HepG2 (cell line): ENCODE measurements around the gene ADAMTS4. TPM values are rescaled to one million over a fixed set of nuclear protein-coding genes. Genes with fewer than 3 reads are reported as not detected.
A peak's percentile ranks its signal among the peaks of the same experiment; 100 is the strongest.

Experiments
- ELF3 ChIP-seq: IDR thresholded peaks from 2 replicates; pipeline ENCODE4 v1.6.1; 2016; ENCODE audit warnings: missing genetic modification reagents, missing compliant biosample characterization
- ISX ChIP-seq: sonication (generic); formaldehyde crosslinking; conservative IDR thresholded peaks from 2 replicates; pipeline ENCODE4 v1.5.0; 2020; ENCODE audit warnings: missing genetic modification reagents
- JARID2 ChIP-seq: sonication (generic); formaldehyde crosslinking; IDR thresholded peaks from 2 replicates; pipeline ENCODE4 v1.8.1; 2023; ENCODE audit warnings: missing genetic modification reagents, inconsistent platforms; ENCODE audit not compliant: insufficient replicate concordance
- KDM6A ChIP-seq: IDR thresholded peaks from 2 replicates; pipeline ENCODE4 v1.6.1; 2016; ENCODE audit warnings: low read depth
- KLF6 ChIP-seq: IDR thresholded peaks from 2 replicates; pipeline ENCODE4 v1.8.0; 2016; ENCODE audit warnings: missing biosample characterization, missing genetic modification reagents
- MED8 ChIP-seq: sonication (generic); formaldehyde crosslinking; IDR thresholded peaks from 2 replicates; pipeline ENCODE4 v1.8.1; 2023; ENCODE audit warnings: mild to moderate bottlenecking, missing genetic modification reagents; ENCODE audit not compliant: insufficient replicate concordance
- MNT ChIP-seq: fragments of 450-650 bp; IDR thresholded peaks from 2 replicates; pipeline ENCODE4 v1.6.1; 2016
- NFRKB ChIP-seq: fragments of 450-650 bp; IDR thresholded peaks from 2 replicates; pipeline ENCODE4 v1.6.1; 2017
- SNAPC5 ChIP-seq: sonication (generic); formaldehyde crosslinking; IDR thresholded peaks from 2 replicates; pipeline ENCODE4 v1.8.1; 2023; ENCODE audit warnings: mild to moderate bottlenecking, missing genetic modification reagents, borderline replicate concordance
- SRSF1 ChIP-seq: fragments of 200-400 bp; formaldehyde crosslinking; optimal IDR thresholded peaks from 2 replicates; pipeline ENCODE3; 2017; ENCODE audit warnings: mild to moderate bottlenecking, low read depth, low read length, moderate library complexity
- ZFP90 ChIP-seq: sonication (generic); formaldehyde crosslinking; IDR thresholded peaks from 2 replicates; pipeline ENCODE4 v1.8.0; 2022; ENCODE audit warnings: missing genetic modification reagents, mild to moderate bottlenecking, inconsistent platforms, borderline replicate concordance
- ZNF224 ChIP-seq: sonication (generic); formaldehyde crosslinking; IDR thresholded peaks from 2 replicates; pipeline ENCODE4 v1.5.0; 2020; ENCODE audit warnings: mild to moderate bottlenecking, missing genetic modification reagents
- ZNF280B ChIP-seq: sonication (generic); formaldehyde crosslinking; IDR thresholded peaks from 2 replicates; pipeline ENCODE4 v1.5.0; 2020; ENCODE audit warnings: missing genetic modification reagents, mild to moderate bottlenecking, borderline replicate concordance
- ZNF687 ChIP-seq: sonication (generic); formaldehyde crosslinking; IDR thresholded peaks from 2 replicates; pipeline ENCODE4 v1.5.1; 2020; ENCODE audit warnings: mild to moderate bottlenecking, missing genetic modification reagents, moderate library complexity
- ZNF691 ChIP-seq: sonication (generic); formaldehyde crosslinking; IDR thresholded peaks from 2 replicates; pipeline ENCODE4 v1.4.0; 2020; ENCODE audit warnings: missing genetic modification reagents, low read depth, mild to moderate bottlenecking, borderline replicate concordance
- polyA plus RNA-seq, 8 experiments: library from polyadenylated mRNA; depleted of rRNA in 3 of 8; stranded (reverse) in 7 of 8; unstranded in 1 of 8; fragments of >200 nt; fragmentation: Illumina TruSeq in 4 of 8; extraction: Trizol in 4 of 8; gene quantifications; 2 replicates each; pipeline versions ENCODE4 v1.2.1 to v1.2.3, GENCODE V29; 2011 to 2016; ENCODE audit warnings: low read depth in 4 of 8, missing spikeins in 1 of 8, mixed read lengths in 1 of 8; ENCODE audit not compliant: insufficient read depth in 1 of 8
- total RNA-seq, 5 experiments: library from RNA; depleted of rRNA; stranded (reverse); fragments of >200 nt; fragmentation: Illumina TruSeq; extraction: Trizol; gene quantifications; 2 replicates each; pipeline ENCODE4 v1.2.3, GENCODE V29; 2016; ENCODE audit warnings: low read depth in 1 of 5
- TF ChIP-seq, protein P1 (sequence below): sonication (generic); formaldehyde crosslinking; IDR thresholded peaks from 2 replicates; pipeline ENCODE4 v1.4.0; 2020; ENCODE audit warnings: missing genetic modification reagents
- TF ChIP-seq, protein P2 (sequence below): IDR thresholded peaks from 2 replicates; pipeline ENCODE4 v1.6.1; 2016; ENCODE audit warnings: control low read depth

The ADAMTS4 gene
- total and polyA plus RNA-seq, 2 of the 13 experiments (the other 11 are each of a cell fraction or from before 2014, with no cell fraction given), result 0.51 to 1.7 TPM

GRCh38 chr1:161201836-161202712 is 3.2 kb upstream of the ADAMTS4 start, which contains the start of gene NDUFS2 (continued):
- TF ChIP-seq KDM6A (CRISPR knock-in tag) (no peak), KLF6 (no peak), ZNF691 (peak; percentile 51; the same call in 1 of the 2 replicates), ZNF224 (CRISPR knock-in tag) (peak; percentile 69; the same call in 1 of the 2 replicates), SRSF1 (no peak), JARID2 (no peak), MNT (no peak), ZNF687 (CRISPR knock-in tag) (peak; percentile 96), ISX (CRISPR knock-in tag) (no peak), SNAPC5 (CRISPR knock-in tag) (0 out of 2 replicates have a peak, but pooled peaks have one; percentile 39), NFRKB (peak; percentile 72), MED8 (CRISPR knock-in tag) (peak; percentile 91), ZFP90 (no peak; the same call in 1 of the 2 replicates), ELF3 (CRISPR knock-in tag) (peak; percentile 78), ZNF280B (CRISPR knock-in tag) (no peak)
- TF ChIP-seq, protein P1, sequence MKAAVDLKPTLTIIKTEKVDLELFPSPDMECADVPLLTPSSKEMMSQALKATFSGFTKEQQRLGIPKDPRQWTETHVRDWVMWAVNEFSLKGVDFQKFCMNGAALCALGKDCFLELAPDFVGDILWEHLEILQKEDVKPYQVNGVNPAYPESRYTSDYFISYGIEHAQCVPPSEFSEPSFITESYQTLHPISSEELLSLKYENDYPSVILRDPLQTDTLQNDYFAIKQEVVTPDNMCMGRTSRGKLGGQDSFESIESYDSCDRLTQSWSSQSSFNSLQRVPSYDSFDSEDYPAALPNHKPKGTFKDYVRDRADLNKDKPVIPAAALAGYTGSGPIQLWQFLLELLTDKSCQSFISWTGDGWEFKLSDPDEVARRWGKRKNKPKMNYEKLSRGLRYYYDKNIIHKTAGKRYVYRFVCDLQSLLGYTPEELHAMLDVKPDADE (CRISPR knock-in tag), result 0 out of 2 replicates have a peak, but pooled peaks have one; percentile 12
- TF ChIP-seq, protein P2, sequence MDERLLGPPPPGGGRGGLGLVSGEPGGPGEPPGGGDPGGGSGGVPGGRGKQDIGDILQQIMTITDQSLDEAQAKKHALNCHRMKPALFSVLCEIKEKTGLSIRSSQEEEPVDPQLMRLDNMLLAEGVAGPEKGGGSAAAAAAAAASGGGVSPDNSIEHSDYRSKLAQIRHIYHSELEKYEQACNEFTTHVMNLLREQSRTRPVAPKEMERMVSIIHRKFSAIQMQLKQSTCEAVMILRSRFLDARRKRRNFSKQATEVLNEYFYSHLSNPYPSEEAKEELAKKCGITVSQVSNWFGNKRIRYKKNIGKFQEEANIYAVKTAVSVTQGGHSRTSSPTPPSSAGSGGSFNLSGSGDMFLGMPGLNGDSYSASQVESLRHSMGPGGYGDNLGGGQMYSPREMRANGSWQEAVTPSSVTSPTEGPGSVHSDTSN (CRISPR knock-in tag), result no peak
